Heart left ventricle (tissue), 13 donors: ENCODE results near the gene CTDSPL2.

ENCODE experiments used
- CTCF ChIP-seq, 12 donors: fragments of 200-600 bp; sonication (generic) in 4 of 12; IDR thresholded peaks; one replicate each; pipeline versions ENCODE4 v1.5.0 to v1.8.0; 2018 to 2022; ENCODE audit warnings: antibody characterized with exemption in 12 of 12, mild to moderate bottlenecking in 5 of 12
- POLR2A ChIP-seq, 2 donors: fragments of 450-650 bp; IDR thresholded peaks; one replicate each; pipeline ENCODE4 v1.6.1; 2017; ENCODE audit warnings: antibody characterized with exemption in 2 of 2, mild to moderate bottlenecking in 2 of 2, moderate library complexity in 2 of 2
- donor health status: ischemic (EF 13 %, LVEDD 7.1; RV severe dilation, severe dysfunction).
- donor health status: DM: no; HTN: yes; CAD: no.
- donor health status: DM: no; HTN: no; CAD: no.
- donor health status: ischemic (EF 25% LVEDD 6.9; RV normal size, moderate dysfunction).
- donor health status: ischemic (EF 25% LVEDD 5.7; RV mildly dilated, moderate dysfunction).
- donor health status: ischemic (EF 35%, LVEDD 5.7; RV mildly dilated, moderate dysfunction).
- donor health status: nonischemic (EF 11% LVEDD 7.7; RV severe dilation, severe dysfunction).
- donor health status: DM: yes; HTN: yes; CAD: no.
- donor health status: PGD.
- donor health status: ischemic (EF 29% LVEDD 5.4; RV normal size, mild dysfunction).
- donor health status: nonischemic (EF 23%, LVEDD 6.1; RV moderate dilation, normal function).

GRCh38 chr15:44492040-44492439, 64.6 kb downstream of the CTDSPL2 start:
- TF ChIP-seq POLR2A (IDR thresholded peaks at IDR 0.05) (no peak), CTCF (IDR thresholded peaks at IDR 0.05) (no peak)
